ENCODE results near the gene MFAP5. TPM values are rescaled to one million over a fixed set of nuclear protein-coding genes. Genes with fewer than 3 reads are reported as not detected.

MFAP5 gene
- total RNA-seq, 1 experiment from 2014 or later: 0.26 TPM

GRCh38 chr12:8612629-8613028, 50.0 kb downstream of the MFAP5 start, which contains the start of gene AICDA:
Gene AICDA, minus strand, starts transcription at chr12:8612859. Its CDS starts 92 bp downstream, at chr12:8612767.
- Histone ChIP-seq H3K79me2 (ENCODE audit: insufficient read depth, low read length) (no peaks in the 10 kb centered on the region), H4K20me1 (ENCODE audit: control insufficient read depth, insufficient read depth, insufficient read length) (no peaks in the 10 kb centered on the region), H3K4ac (ENCODE audit: low read depth, low read length) (no peak within 1 kb of the TSS), H2BK15ac (ENCODE audit: low read depth, low read length) (no peak within 1 kb of the TSS), H2AFZ (ENCODE audit: low read length) (no peak within 1 kb of the TSS), H2AK5ac (ENCODE audit: insufficient read length, low read length) (no peak within 1 kb of the TSS), H3K9ac (ENCODE audit: extremely low read depth, insufficient read length, low read length) (no peak within 1 kb of the TSS), H4K91ac (ENCODE audit: insufficient read length, low read depth, low read length) (no peak within 1 kb of the TSS), H2BK5ac (ENCODE audit: insufficient read length, low read length) (no peak within 1 kb of the TSS), H4K8ac (replicated peaks; ENCODE audit: insufficient read length, low read depth, low read length) (no peak within 1 kb of the TSS), H2BK120ac (ENCODE audit: low read depth, low read length, poor library complexity, severe bottlenecking) (no peak within 1 kb of the TSS), H3T11ph (ENCODE audit: low read length) (no peak within 1 kb of the TSS), H4K5ac (ENCODE audit: insufficient read length, low read depth, low read length) (no peak within 1 kb of the TSS), H3K9me3 (ENCODE audit: control insufficient read depth, low read depth, low read length) (no peaks in the 10 kb centered on the region), H2BK12ac (ENCODE audit: insufficient read length, low read depth, low read length) (no peak within 1 kb of the TSS), H3K4me2 (ENCODE audit: insufficient read depth, insufficient read length, low read length) (no peak within 1 kb of the TSS), H3K56ac (ENCODE audit: insufficient read length, low read depth, low read length) (no peak within 1 kb of the TSS), H2BK20ac (ENCODE audit: low read depth, low read length, poor library complexity, severe bottlenecking) (no peak within 1 kb of the TSS), H3K27ac (ENCODE audit: insufficient read length, low read depth, low read length) (no peak within 1 kb of the TSS), H3K4me1 (ENCODE audit: insufficient read depth, low read length) (no peaks in the 10 kb centered on the region; the same call in 1 of the 2 replicates), H3K18ac (ENCODE audit: insufficient read length, low read depth, low read length) (no peak within 1 kb of the TSS), H3K27me3 (ENCODE audit: insufficient read depth, low read length) (no peaks in the 10 kb centered on the region), H3K23ac (ENCODE audit: insufficient read length, low read depth, low read length) (no peak within 1 kb of the TSS), H3K79me1 (ENCODE audit: insufficient read depth, low read depth, low read length, poor library complexity, severe bottlenecking) (no peaks in the 10 kb centered on the region), H3K23me2 (ENCODE audit: insufficient read length, low read depth, low read length, poor library complexity, severe bottlenecking) (no peaks in the 10 kb centered on the region), H3K14ac (ENCODE audit: insufficient read depth, low read length) (no peak within 1 kb of the TSS)
- Mint-ChIP-seq H3K36me3 (ENCODE audit: insufficient read depth in 1 of 3, low read depth in 3 of 3) (no peaks in the 10 kb centered on the region), H3K27ac (peak within 1 kb of the TSS in 1 of 3 experiments; percentile 8; a peak in 1 of 7 replicates), H3K4me1 (peaks cover 17 to 26% of the 10 kb centered on the region in 2 experiments), H3K9me3 (no peaks in the 10 kb centered on the region), H3K4me3 (no peak within 1 kb of the TSS), H3K27me3 (ENCODE audit: low read depth) (no peaks in the 10 kb centered on the region; the same call in 1 of the 2 replicates)
- TF ChIP-seq, protein P1, sequence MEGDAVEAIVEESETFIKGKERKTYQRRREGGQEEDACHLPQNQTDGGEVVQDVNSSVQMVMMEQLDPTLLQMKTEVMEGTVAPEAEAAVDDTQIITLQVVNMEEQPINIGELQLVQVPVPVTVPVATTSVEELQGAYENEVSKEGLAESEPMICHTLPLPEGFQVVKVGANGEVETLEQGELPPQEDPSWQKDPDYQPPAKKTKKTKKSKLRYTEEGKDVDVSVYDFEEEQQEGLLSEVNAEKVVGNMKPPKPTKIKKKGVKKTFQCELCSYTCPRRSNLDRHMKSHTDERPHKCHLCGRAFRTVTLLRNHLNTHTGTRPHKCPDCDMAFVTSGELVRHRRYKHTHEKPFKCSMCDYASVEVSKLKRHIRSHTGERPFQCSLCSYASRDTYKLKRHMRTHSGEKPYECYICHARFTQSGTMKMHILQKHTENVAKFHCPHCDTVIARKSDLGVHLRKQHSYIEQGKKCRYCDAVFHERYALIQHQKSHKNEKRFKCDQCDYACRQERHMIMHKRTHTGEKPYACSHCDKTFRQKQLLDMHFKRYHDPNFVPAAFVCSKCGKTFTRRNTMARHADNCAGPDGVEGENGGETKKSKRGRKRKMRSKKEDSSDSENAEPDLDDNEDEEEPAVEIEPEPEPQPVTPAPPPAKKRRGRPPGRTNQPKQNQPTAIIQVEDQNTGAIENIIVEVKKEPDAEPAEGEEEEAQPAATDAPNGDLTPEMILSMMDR (conservative IDR thresholded peaks at IDR 0.05): no peak
- no CpG with 5 or more reads among the region's 2 CpGs for WGBS (ENCODE audit: extremely low coverage, insufficient read length, low lambda C conversion rate)
- DNase-seq: no peak
